HPDE6-E6E7 (cell line): Measurements from ENCODE around the gene ZFR.
A peak's percentile ranks its signal among the peaks of the same experiment; 100 is the strongest.
"Not testable (repeated sequence)": the region's sequence is repeated elsewhere in the genome, so short reads cannot be mapped to it uniquely, and the experiment has no call there.

Experiments used
- DNase-seq: peaks from one replicate; pipeline ENCODE4 v3.0.0; 2011; ENCODE audit warnings: missing footprints; ENCODE audit errors: extremely low spot score

Gene ZFR

DNA sequence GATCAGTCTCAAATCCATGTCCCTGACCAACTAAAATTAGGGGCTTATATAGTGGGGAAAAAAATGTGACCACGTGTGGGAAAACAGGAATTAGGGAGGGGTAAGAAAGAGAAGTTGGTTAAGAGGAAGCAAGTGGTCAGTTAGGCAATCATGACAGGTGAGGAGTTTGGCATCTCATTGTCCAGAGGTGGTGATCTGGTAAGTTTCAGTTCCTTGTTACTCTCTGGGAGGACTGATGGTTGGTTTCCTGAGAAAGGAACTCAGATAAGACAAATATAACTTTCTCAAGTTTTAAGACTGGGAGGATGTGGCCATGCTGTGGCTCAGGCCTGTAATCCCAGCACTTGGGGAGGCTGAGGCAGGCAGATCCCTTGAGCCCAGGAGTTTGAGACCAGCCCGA is 122.8 kb downstream of the ZFR start:
- not testable (repeated sequence) for DNase-seq

DNA sequence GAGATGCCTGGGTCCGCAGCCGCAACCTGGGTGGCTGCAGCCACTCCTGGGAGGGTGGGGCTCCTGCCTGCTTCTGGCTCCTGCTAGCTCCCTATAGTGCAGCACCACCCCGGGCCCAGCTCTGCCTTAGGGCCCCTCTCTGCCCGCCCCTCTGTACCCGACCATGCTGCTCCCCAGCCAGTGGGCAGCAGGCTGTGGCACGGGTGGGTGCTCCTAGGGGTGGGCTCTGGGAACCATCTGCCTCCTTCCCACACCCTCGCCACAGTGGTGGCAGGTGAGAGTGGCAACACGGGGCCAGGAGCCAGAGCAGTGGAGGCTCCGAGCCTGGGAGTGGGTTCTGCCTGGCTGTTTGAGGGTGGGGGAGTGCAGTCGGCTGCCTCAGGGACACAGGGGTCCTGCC is 124.0 kb downstream of the ZFR start:
- DNase-seq, result no peak

DNA sequence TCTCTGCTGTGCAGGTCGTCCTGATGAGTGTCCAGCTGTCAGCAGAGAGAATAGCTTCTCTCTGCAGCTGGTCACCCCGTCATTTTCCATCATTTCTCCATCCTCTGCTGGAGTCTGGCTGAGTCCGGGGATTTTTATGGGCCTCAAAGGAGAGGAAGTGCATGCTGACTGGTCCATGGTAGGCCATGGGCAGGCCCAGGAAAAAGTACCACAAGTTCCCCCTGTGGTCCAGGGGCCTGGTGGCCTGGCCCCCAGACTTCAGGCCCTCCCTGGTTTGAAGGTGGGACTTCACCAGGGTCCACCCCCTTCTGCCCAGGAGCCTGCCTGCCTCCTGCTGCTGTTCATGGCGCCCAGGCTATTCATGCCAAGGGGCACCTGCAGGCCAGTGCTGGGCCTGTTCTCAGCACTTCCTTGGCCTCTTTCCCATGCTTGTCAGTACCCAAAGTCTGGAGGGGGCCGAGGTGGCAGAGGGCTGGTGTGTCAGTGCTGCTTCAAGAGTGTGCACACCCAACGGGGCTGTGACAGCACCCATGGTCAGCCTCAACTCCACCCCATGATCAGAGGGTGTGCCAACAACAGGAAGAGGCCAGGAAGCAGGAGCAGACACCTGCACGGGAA is 124.5 kb downstream of the ZFR start:
- no peak for DNase-seq

DNA sequence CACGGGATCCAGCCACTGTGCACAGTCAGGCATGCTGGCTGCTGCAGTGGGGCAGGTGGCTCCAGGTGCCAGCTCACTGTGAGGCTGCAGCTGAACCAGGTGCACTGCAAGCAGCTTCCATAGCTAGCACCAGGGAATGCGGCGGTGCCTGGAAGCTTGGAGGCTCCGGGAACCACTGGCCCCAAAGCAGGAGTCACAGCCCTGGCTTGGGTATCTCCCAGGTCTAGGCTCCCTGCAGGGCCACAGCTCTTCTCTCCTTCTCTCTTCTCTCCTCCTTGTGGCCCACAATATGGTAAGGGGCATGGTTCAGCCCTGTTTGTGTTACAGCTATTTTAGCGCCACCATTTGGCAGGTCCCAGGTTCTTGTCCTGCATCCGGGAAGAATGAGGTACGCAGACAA is 125.1 kb downstream of the ZFR start:
- no peak for DNase-seq

DNA sequence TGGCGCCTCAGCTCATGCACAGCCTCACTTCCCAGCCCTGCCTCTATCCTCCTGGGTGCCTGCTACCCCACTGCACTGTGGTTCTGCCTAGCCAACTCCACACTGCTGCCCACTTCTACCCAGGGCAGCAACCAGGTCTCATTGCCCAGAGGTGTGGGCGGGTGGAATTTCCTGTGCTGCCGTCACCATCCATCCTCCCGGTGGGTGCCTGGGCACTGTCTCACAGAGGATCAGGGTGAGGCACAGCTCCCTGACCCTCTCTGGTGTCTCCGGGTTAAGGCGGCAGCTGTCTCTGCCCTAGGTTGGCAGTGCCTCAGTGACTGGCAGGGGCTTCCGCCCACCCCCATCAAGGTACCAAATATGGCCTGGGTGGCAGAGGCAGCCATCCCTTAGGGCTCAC is 127.5 kb downstream of the ZFR start:
- no peak for DNase-seq

DNA sequence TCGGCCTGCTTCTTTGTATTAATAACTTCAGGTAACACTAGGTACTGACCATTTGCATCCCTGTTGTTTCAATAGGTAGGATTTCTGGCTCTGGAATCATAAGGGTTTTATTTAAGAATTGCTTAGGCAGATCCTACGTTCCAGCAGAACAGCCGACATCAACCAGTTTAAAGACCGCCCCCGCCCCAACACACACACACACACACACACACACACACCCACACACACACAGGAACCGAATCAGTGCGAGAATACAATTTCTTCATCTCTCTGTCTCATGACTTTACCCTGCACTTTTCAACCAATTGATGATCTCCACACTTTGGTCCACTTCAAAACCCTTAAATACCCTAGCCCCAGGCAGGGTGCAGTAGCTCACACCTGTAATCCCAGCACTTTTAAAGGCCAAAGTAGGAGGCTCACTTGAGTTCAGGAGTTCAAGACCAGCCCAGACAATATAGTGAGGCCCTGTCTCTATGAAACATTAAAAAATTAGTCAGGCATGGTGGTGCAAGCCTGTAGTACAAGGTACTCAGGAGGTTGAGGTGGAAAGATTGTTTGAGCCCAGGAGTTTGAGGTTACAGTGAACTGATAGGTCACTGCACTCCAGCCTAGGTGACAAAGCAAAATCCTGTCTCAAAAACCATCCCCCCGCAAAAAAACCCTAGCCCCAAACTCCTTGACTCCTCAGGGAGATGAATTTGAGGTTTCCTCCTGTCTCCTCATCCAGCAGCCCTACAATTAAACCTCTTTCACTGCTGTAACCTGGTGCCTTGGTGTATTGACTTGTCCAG is 129.1 kb downstream of the ZFR start:
- no peak for DNase-seq

DNA sequence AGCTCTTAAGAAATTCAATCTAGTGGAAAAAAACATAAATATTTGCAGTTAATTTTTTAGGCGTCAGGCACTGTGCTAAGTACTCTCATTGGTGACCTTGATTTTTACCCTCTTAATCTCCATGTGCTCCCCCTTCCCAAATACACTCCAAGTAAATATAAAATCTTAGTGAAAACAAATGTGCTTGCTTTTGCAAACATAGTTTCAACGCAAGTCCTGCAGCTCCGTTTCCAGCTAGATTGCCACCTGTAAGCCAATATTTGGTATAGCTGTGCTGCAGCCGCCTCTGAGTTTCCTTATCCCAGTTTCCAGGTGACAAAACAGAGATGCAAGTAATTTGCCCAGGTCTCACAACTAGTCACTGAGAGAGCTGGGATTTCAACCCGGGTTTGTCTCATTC is 129.9 kb downstream of the ZFR start:
- no peak for DNase-seq

DNA sequence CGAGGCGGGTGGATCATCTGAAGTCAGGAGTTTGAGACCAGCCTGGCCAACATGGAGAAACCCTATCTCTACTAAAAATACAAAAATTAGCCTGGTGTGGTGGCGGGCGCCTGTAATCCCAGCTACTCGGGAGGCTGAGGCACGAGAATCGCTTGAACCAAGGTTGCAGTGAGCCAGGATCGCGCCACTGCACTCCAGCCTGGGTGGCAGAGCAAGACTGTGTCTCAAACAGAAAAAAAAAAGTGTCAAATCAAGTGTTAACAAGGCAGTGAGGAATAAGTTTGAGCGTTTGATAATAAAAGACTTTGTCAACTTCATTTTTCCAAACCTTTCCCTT is 130.4 kb downstream of the ZFR start:
- not testable (repeated sequence) for DNase-seq

DNA sequence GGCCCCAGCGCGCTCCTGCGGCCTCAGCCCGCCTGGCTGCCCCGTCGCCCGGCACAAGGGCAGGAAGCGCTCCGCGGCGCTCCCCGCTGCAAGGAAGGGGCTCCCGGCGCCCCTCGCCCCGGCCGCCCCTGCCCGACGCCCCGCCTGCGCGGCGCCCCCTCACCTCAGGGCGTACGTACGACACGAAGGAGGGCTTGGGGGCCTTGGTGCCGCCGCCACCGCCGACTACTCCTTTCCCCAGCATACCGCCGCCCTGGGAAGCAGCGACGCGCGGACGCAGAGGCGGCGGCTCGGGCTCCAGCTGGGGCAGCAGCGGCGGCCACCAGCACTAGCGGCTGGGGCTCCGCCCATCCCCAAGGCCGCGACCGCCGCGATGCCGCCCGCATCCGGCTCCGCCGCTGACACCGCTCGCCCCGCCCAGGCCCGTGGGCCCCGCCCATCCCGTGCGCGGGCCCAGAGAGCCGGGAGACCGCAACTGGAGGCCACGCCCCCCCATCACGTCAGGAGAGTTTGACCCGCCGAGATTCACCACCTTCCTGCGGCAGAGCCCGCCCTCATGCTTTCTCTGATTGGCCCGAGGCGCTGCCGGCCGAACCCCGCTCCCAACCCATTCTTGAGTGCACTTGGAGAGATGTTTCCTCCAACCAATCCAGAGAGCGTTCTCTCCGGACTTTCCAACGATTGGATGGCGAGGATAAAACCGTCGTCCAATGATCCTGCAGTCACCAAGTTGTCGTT is 131.8 kb downstream of the ZFR start, which contains the start of gene MTMR12:
TSS of gene MTMR12 (minus strand) at position 345 of the 738 bp plus-strand sequence. CDS start at position 244, 101 bp downstream.
- peak; percentile 99 for DNase-seq

DNA sequence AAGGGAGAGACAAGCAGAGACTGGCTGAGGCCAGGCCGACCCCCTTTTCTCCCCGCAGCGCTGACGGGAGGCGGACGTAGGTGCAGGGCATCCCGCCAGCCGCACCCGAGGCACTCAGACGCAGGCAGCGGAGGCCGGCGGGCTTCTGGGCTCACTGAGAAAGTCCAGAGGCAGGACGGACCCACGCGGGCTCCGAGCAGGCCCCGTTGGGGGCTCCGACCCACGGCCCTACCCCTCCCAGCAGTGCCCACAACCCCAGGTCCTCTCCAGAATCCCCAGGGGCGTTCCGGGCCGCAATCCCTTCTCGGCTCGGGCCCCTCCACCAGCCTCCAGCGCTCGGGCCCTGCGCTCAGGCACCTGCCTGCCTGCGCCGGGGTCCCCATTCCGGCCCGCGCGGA is 132.3 kb downstream of the ZFR start:
- peak; percentile 28 for DNase-seq

DNA sequence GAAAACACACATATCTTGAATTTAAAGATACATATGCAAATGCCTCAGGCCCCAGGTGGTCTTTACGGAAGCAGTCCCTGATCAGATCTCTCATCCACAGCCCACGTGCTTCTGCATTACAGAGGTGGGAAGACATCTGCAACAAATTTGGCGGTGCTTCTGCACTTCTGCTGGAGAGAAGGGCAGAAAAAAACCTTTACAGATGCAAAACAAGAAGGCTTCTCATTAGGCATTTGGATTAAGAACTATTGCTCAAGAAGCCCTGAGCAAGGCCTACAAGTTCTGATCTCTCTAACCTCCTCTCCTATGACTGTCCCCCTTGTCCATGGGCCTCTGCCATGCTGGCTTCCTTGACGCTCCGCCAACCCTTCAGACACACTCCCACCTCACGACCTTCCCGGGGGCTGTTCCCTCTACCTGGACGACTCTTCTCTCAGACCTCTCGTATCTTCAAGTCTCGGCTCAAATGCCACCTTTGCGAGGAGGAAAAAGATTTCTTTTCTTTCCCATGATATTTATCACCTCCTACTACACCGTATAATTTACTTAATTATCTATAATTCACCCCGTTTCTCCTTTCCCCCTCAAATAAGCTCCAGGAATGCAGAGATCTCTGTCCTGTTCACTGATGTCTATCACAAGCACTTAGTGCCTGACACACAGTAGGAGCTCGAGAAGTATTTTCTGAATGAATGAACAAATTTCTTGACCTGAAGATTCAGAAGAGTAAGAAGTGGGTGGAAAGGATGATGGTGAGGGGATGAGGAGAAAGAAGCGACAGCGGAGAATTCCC is 132.9 kb downstream of the ZFR start:
- no peak for DNase-seq

DNA sequence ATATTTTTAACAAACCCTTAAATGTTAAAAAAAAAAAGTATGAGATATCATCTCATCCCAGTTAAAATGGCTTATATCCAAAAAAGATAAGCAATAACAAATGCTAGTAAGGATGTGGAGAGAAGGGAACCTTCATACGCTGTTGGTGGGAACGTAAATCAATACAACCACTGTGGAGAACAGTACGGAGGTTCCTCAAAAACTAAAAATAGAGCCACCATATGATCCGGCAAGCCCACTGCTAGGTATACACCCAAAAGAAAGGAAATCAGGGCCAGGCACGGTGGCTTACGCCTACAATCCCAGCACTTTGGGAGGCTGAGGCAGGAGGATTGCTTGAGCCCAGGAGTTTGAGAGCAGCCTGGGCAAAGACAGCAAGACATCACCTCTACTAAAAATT is 134.8 kb downstream of the ZFR start:
- no peak for DNase-seq

DNA sequence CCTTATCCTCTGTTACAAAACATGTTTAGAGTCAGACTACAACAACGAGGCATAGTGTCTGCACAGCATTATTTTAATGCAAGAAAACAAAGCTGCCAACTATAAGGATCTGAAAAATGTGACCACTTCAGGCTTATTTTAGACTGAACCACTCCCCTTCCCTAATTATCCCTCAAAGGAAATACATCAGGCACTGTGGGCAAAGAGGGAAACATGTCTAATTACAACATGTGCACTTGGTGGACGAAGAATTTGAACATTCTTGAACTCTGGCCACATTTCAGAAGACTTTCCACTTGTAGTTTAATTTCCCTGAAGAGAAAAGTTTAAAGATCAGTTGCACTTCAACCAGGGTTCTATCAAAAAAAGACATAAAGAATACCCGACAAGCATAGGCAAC is 135.6 kb downstream of the ZFR start:
- no peak for DNase-seq

DNA sequence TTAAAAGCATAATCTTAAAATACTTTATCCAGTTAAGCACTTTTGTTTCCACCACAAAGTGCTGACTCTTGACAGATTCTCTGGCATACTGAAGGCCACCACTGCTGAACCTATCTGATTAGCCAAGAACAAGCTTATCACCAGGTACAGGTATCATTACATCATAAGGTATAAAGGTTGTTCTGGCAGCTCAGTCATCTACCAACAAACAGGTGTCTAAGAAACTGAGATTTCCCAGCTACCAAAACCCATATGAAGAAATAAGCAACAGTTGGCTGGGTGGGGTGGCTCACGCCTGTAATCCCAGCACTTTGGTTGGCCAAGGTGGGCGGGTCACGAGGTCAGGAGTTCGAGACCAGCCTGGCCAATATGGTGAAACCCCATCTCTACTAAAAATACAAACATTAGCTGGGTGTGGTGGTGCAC is 136.8 kb downstream of the ZFR start:
- no peak for DNase-seq

DNA sequence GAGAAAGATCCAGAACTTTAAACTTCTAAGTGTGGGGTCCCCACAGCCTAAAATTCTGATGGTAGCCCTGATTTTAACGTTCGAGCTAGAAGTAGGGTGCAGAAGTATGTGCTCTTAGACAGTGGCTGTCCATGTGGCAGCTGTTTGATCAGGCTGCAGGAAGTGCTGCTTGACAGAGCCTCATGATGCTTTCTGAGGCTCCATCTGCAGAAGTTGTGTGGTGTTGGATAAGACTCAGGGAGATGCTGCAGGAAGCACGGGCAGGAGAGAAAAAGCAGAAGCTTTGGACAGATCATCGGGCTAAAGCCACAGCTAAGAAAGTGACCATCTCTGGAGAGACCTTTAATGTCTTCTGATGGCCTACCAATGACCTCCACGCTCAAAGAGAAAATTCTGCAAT is 139.9 kb downstream of the ZFR start:
- no peak for DNase-seq
